SJSA1 (cell line): Measurements from ENCODE around the gene DDB1. TPM values are rescaled to one million over a fixed set of nuclear protein-coding genes. Genes with fewer than 3 reads are reported as not detected.

Source experiments
- DNase-seq, 2 experiments: peaks; one replicate each; pipeline ENCODE4 v3.0.0-alpha.2; 2015 to 2020; ENCODE audit warnings: low spot score in 2 of 2, low read depth in 1 of 2
- H3K27ac ChIP-seq: fragments of 250-450 bp; sonication (Bioruptor Pico); 2 replicates; pipeline ENCODE4 v1.5.1; 2020; ENCODE audit warnings: mild to moderate bottlenecking, moderate library complexity
- H3K27me3 ChIP-seq: fragments of 250-450 bp; sonication (Bioruptor Pico); replicated peaks from 2 replicates; pipeline ENCODE4 v1.5.1; 2020; ENCODE audit warnings: mild to moderate bottlenecking, moderate library complexity
- H3K36me3 ChIP-seq: fragments of 250-450 bp; sonication (Bioruptor Pico); 2 replicates; pipeline ENCODE4 v1.5.1; 2020; ENCODE audit warnings: mild to moderate bottlenecking
- H3K4me1 ChIP-seq: fragments of 250-450 bp; sonication (Bioruptor Pico); replicated peaks from 2 replicates; pipeline ENCODE4 v1.6.1; 2021; ENCODE audit warnings: mild to moderate bottlenecking
- H3K4me3 ChIP-seq: fragments of 250-450 bp; sonication (Bioruptor Pico); 2 replicates; pipeline ENCODE4 v1.5.1; 2020; ENCODE audit warnings: mild to moderate bottlenecking
- H3K9me3 ChIP-seq: fragments of 250-450 bp; sonication (Bioruptor Pico); replicated peaks from 2 replicates; pipeline ENCODE4 v1.5.1; 2020; ENCODE audit warnings: mild to moderate bottlenecking
- total RNA-seq: library from RNA; depleted of rRNA; stranded (reverse); fragments of >200 nt; shearing (Covaris generic); gene quantifications from 2 replicates; pipeline ENCODE4 v1.2.3, GENCODE V29; 2014

DDB1 gene
- total RNA-seq, 1 experiment from 2014 or later, result 303 TPM

DNA sequence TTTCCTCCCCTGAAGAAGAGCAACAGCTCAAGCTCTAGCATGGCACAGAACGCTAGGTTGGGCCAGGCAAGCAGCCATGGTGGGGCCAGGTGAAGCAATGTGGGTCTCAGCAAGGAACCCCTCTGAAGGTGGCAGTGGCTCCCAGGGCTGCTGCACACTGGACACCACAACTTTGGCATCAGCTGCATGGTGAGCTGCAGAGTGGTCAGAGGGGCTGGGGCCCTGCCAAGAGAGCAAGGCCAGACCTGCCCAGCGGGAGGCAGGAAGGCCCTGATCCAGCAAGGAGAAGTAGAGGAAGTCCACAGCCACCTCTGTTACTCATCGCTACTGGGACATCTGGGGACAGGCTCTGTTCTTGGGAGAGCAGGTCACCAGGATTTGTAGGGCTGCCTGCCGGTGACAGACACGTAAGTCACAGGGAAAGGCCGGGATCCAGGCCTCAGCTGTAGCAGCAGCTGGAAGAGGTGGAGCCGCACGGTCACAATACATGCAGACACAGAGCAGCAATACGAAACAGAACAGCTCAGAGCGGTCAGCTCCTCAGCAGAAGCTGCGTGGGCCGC, 16.4 kb upstream of the DDB1 start:
- Histone ChIP-seq H3K27me3 (no peaks in the 10 kb centered on the region), H3K9me3 (no peaks in the 10 kb centered on the region), H3K4me1 (peaks cover 14% of the 10 kb centered on the region), H3K36me3 (peaks cover 64% of the 10 kb centered on the region), H3K27ac (no peak overlapping the region), H3K4me3 (no peak overlapping the region)
- no peak for DNase-seq

DNA sequence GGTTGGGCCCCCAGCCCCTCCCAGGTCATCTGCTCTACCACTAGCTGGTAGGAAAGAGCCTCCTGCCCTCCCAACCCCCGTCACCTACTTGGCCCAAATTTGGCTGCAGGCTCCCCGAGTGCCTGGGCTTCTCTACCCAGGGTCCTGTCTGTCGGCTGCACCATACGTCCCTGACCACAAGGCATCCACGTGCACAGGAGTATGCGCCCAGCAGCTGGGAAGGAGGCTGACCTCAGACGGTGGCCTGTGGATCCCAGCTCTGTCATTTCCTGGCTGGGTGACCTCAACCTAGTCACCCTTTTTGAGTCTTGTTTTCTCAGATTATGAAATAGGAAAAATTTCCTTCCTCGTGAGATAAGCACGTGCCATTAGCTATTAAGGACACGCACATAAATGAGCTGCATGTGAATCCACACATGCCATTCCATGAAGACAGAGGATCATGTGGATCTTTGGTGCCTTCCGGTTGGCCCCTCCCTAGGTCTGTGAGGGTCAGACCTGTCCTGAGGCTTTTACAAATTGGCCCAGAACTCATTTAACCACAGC, 15.1 kb upstream of the DDB1 start:
- peaks cover 51% of the 10 kb centered on the region for H3K36me3 ChIP-seq
- no peaks in the 10 kb centered on the region for H3K9me3 ChIP-seq
- no peak overlapping the region for H3K4me3 ChIP-seq
- H3K27me3 ChIP-seq, result no peaks in the 10 kb centered on the region
- no peak for DNase-seq
- H3K27ac ChIP-seq, result no peak overlapping the region
- H3K4me1 ChIP-seq, result peaks cover 16% of the 10 kb centered on the region

DNA sequence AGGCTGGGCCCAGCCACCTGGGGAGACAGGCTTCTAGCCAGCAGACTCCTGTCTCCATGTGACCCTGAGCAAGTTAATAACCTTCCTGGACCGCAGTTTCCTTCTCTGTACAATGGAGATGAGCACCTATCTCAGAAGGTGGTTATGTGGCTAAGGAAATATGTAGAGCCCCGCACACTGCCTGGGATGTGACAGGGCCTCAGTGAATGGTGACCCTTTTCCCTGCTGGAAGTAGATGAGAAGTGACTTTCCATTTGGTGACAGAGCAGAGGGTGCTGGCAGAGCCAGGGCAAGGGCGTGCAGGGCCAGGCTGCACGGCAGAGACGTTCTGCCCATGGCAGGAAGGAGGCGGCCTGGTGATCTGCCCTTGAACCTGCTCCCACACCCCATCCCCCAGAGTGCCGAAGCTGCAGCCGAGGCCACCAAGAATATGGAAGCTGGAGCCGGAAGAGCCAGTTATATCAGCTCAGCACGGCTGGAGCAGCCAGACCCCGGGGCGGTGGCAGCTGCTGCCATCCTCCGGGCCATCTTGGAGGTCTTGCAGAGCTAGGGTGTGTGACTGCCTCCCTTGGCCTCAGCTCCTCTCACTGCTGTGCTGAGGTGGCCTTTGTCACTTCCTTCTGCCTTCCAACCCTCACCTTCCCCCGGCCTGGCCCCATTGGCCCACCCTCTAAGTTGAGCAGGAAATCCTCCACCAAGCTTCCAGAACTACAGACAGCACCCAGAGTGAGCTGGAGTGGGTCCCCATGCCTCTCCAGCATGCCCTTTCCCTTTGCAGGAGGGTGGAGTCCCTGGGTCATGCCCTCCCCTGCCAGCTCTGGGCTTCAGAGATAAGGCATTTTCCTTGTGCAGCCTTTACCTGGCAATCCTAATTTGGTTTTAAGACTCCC, 13.3 kb upstream of the DDB1 start:
- Histone ChIP-seq H3K27ac (no peak overlapping the region), H3K9me3 (no peaks in the 10 kb centered on the region), H3K27me3 (no peaks in the 10 kb centered on the region), H3K36me3 (peaks cover 34% of the 10 kb centered on the region), H3K4me3 (no peak overlapping the region), H3K4me1 (peaks cover 34% of the 10 kb centered on the region)
- no peak for DNase-seq

GRCh38 chr11:61345170-61345610, 12.3 kb upstream of the DDB1 start:
- DNase-seq, result no peak
- no peaks in the 10 kb centered on the region for H3K27me3 ChIP-seq
- H3K36me3 ChIP-seq, result peaks cover 25% of the 10 kb centered on the region
- H3K4me1 ChIP-seq, result peaks cover 39% of the 10 kb centered on the region
- no peak overlapping the region for H3K27ac ChIP-seq
- no peaks in the 10 kb centered on the region for H3K9me3 ChIP-seq
- H3K4me3 ChIP-seq, result no peak overlapping the region

- H3K36me3 ChIP-seq, result peaks cover 16% of the 10 kb centered on the region
- no peak overlapping the region; the same call in 1 of the 2 replicates for H3K27ac ChIP-seq
- H3K4me1 ChIP-seq, result peaks cover 39% of the 10 kb centered on the region
- H3K4me3 ChIP-seq, result no peak overlapping the region
- no peak for DNase-seq
- H3K9me3 ChIP-seq, result no peaks in the 10 kb centered on the region
- no peaks in the 10 kb centered on the region for H3K27me3 ChIP-seq
Observed at GRCh38 chr11:61343792-61344745, 11.2 kb upstream of the DDB1 start.

DNA sequence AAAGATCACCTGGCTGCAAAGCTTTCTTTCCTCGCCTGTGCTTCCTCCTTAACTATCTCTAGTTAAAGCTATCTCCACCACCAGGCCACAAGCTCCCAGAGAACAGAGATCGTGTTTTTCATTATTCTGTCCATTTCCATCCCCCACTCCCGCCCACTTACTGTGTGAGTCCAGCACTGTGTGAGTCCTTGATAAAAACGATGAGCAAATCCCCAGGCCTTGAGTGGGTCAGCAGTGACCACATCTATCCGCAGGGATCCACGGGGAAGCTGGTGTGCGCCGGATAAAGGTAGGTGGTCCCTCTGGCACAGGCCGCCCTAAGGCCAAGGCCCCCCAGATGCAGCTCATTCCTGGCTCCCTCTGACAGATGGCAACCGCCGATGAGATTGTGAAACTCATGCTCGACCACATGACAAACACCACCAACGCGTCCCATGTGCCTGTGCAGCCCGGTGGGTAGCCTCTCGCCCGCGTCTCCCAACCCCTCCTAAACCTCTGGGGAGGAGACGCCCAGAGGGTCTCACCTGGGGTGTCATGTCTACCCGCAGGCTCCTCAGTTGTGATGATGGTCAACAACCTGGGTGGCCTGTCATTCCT, 9.4 kb upstream of the DDB1 start:
- peaks cover 39% of the 10 kb centered on the region for H3K4me1 ChIP-seq
- DNase-seq, result peak; percentile 89 to 90

GRCh38 chr11:61341706-61342105, 8.8 kb upstream of the DDB1 start:
- peaks cover 39% of the 10 kb centered on the region for H3K4me1 ChIP-seq
- DNase-seq, result no peak
- H3K36me3 ChIP-seq, result no peaks in the 10 kb centered on the region; the same call in 1 of the 2 replicates
- no peaks in the 10 kb centered on the region for H3K27me3 ChIP-seq
- no peaks in the 10 kb centered on the region for H3K9me3 ChIP-seq
- H3K4me3 ChIP-seq, result no peak overlapping the region
- peak overlapping the region; percentile 45 for H3K27ac ChIP-seq

More for the DNA sequence above, 9.4 kb upstream of the DDB1 start:
- H3K9me3 ChIP-seq, result no peaks in the 10 kb centered on the region
- peak overlapping the region; percentile 45 for H3K27ac ChIP-seq
- 0 out of 2 replicates have a peak overlapping the region, but pooled peaks have one; percentile 2 for H3K4me3 ChIP-seq
- H3K27me3 ChIP-seq, result no peaks in the 10 kb centered on the region
- no peaks in the 10 kb centered on the region; the same call in 1 of the 2 replicates for H3K36me3 ChIP-seq

- Histone ChIP-seq H3K4me1 (peaks cover 47% of the 10 kb centered on the region), H3K9me3 (no peaks in the 10 kb centered on the region), H3K27me3 (no peaks in the 10 kb centered on the region), H3K36me3 (no peaks in the 10 kb centered on the region; the same call in 1 of the 2 replicates), H3K27ac (no peak overlapping the region), H3K4me3 (no peak overlapping the region)
- no peak for DNase-seq
Observed at GRCh38 chr11:61340979-61341378, 8.1 kb upstream of the DDB1 start.

- H3K27me3 ChIP-seq, result no peaks in the 10 kb centered on the region
- peaks cover 41% of the 10 kb centered on the region for H3K4me1 ChIP-seq
- no peak overlapping the region for H3K27ac ChIP-seq
- DNase-seq, result no peak
- no peak overlapping the region for H3K4me3 ChIP-seq
- H3K9me3 ChIP-seq, result no peaks in the 10 kb centered on the region
- H3K36me3 ChIP-seq, result no peaks in the 10 kb centered on the region; the same call in 1 of the 2 replicates
Observed at GRCh38 chr11:61339490-61339878, 6.6 kb upstream of the DDB1 start.

- H3K9me3 ChIP-seq, result no peaks in the 10 kb centered on the region
- H3K27ac ChIP-seq, result no peak overlapping the region
- H3K36me3 ChIP-seq, result no peaks in the 10 kb centered on the region; the same call in 1 of the 2 replicates
- no peak overlapping the region for H3K4me3 ChIP-seq
- peaks cover 43% of the 10 kb centered on the region for H3K4me1 ChIP-seq
- H3K27me3 ChIP-seq, result no peaks in the 10 kb centered on the region
- no peak for DNase-seq
Observed at GRCh38 chr11:61338783-61339489, 6.0 kb upstream of the DDB1 start.

GRCh38 chr11:61337706-61338470, 5.0 kb upstream of the DDB1 start:
- H3K27ac ChIP-seq, result no peak overlapping the region
- no peak for DNase-seq

More at GRCh38 chr11:61337706-61338470, 5.0 kb upstream of the DDB1 start:
- peaks cover under 1% of the 10 kb centered on the region; the same call in 1 of the 2 replicates for H3K36me3 ChIP-seq
- H3K9me3 ChIP-seq, result no peaks in the 10 kb centered on the region
- no peak overlapping the region for H3K4me3 ChIP-seq
- H3K4me1 ChIP-seq, result peaks cover 39% of the 10 kb centered on the region
- H3K27me3 ChIP-seq, result no peaks in the 10 kb centered on the region
